H1 (cell line): ENCODE measurements around the gene UBE4B. TPM values are rescaled to one million over a fixed set of nuclear protein-coding genes. Genes with fewer than 3 reads are reported as not detected.

Source experiments
- CTCF ChIP-seq, 3 experiments: IDR thresholded peaks; 1 replicate in 2 of 3; 2 replicates in 1 of 3; pipeline versions ENCODE4 v1.5.1 to v1.6.1; 2011; ENCODE audit warnings: low read length in 3 of 3, mild to moderate bottlenecking in 3 of 3, inconsistent platforms in 2 of 3, low read depth in 1 of 3, moderate library complexity in 1 of 3; ENCODE audit not compliant: insufficient read depth in 1 of 3; ENCODE audit errors: control extremely low read depth in 1 of 3
- polyA plus RNA-seq, 7 experiments: library from polyadenylated mRNA; depleted of rRNA in 3 of 7; stranded (reverse) in 5 of 7; unstranded in 2 of 7; fragments of >200 nt in 5 of 7; fragments of 200-250 nt in 2 of 7; gene quantifications; 1 replicate in 5 of 7; 2 replicates in 1 of 7; 4 replicates in 1 of 7; pipeline versions ENCODE4 v1.2.1 to v1.2.3, GENCODE V29; 2011 to 2013; ENCODE audit warnings: missing spikeins in 2 of 7, mixed read lengths in 2 of 7
- total RNA-seq: library from RNA; stranded (reverse); fragmentation: NEBNext Ultra II Directional; extraction: Animal tissue kit (Norgen Biotek cat#: 25700); gene quantifications from 2 replicates; pipeline ENCODE4 v1.2.1, GENCODE V29; 2021

The UBE4B gene
- total and polyA plus RNA-seq, 2 of the 8 experiments (the other 6 are each of a cell fraction or from before 2014, with no cell fraction given) = 24.5 to 90.1 TPM

GRCh38 chr1:9993561-9994075 is 39.1 kb upstream of the UBE4B start (continued):
- TF ChIP-seq CTCF (IDR thresholded peaks at IDR 0.05; ENCODE audit: control extremely low read depth in 1 of 3, insufficient read depth in 1 of 3, low read depth in 1 of 3, low read length in 3 of 3) = no peak
- TF ChIP-seq, all 59 proteins: peak for 0
